Measurements from ENCODE around the gene CHRNA10. TPM values are rescaled to one million over a fixed set of nuclear protein-coding genes. Genes with fewer than 3 reads are reported as not detected.
A peak's percentile ranks its signal among the peaks of the same experiment; 100 is the strongest.

CHRNA10 gene
- total RNA-seq, 1 donor from 2014 or later = 0.26 TPM

DNA sequence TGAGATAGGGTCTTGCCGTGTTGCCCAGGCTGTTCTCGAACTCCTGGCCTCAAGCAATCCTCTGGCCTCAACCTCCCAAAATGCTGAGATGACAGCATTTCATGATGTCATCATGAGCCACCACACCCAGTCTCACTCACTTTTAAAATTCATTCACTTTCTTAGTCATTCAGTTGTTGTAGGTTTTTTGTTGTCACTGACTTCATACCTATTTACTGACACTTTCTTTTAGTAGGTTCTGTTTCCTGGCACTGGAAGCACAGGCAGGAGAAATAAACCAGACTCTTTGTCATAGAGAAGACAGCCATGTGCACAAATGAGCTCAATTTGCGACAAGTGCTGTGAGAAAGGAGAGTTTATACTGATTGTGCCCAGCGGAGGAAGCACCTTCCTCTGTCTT is 39.9 kb downstream of the CHRNA10 start:
- no peak overlapping the region for H3K4me3 ChIP-seq (ENCODE audit: low read depth, low read length)
- no peaks in the 10 kb centered on the region for H3K27me3 ChIP-seq (ENCODE audit: control insufficient read depth, insufficient read depth, low read length)
- FAIRE-seq (no peak), DNase-seq (ENCODE audit: low read depth) (peak; percentile 27)
- no peaks in the 10 kb centered on the region for H3K36me3 ChIP-seq (ENCODE audit: control insufficient read depth, insufficient read depth, low read length)
- TF ChIP-seq, protein P1, sequence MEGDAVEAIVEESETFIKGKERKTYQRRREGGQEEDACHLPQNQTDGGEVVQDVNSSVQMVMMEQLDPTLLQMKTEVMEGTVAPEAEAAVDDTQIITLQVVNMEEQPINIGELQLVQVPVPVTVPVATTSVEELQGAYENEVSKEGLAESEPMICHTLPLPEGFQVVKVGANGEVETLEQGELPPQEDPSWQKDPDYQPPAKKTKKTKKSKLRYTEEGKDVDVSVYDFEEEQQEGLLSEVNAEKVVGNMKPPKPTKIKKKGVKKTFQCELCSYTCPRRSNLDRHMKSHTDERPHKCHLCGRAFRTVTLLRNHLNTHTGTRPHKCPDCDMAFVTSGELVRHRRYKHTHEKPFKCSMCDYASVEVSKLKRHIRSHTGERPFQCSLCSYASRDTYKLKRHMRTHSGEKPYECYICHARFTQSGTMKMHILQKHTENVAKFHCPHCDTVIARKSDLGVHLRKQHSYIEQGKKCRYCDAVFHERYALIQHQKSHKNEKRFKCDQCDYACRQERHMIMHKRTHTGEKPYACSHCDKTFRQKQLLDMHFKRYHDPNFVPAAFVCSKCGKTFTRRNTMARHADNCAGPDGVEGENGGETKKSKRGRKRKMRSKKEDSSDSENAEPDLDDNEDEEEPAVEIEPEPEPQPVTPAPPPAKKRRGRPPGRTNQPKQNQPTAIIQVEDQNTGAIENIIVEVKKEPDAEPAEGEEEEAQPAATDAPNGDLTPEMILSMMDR (IDR thresholded peaks at IDR 0.05; ENCODE audit: insufficient read depth, low read length, severe bottlenecking) = no peak

DNA sequence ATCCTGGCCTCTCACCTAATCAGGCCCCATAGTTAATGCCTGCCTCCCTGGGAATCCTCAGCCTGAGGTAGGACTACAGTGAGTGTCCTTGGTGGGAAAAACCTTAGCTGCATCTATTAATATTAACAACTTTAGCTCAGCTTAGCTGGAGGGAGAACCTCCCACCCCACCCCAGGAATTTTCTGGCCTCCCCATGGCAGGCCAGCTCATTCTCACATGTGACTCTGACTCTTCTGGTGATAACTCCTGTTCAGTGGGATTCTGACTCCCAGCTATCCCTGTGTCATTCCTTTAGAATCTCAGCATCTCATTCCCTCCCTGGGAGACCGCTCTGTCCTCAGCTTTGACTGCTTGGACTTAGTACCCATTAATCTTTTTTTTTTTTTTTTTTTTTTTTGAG is 43.9 kb downstream of the CHRNA10 start:
- FAIRE-seq = no peak
- TF ChIP-seq, protein P1 (IDR thresholded peaks at IDR 0.05; ENCODE audit: insufficient read depth, low read length, severe bottlenecking) = no peak
- H3K36me3 ChIP-seq (ENCODE audit: control insufficient read depth, insufficient read depth, low read length) = no peaks in the 10 kb centered on the region
- no peaks in the 10 kb centered on the region for H3K27me3 ChIP-seq (ENCODE audit: control insufficient read depth, insufficient read depth, low read length)
- no peak overlapping the region for H3K4me3 ChIP-seq (ENCODE audit: low read depth, low read length)
- peak; percentile 33 for DNase-seq (ENCODE audit: low read depth)

DNA sequence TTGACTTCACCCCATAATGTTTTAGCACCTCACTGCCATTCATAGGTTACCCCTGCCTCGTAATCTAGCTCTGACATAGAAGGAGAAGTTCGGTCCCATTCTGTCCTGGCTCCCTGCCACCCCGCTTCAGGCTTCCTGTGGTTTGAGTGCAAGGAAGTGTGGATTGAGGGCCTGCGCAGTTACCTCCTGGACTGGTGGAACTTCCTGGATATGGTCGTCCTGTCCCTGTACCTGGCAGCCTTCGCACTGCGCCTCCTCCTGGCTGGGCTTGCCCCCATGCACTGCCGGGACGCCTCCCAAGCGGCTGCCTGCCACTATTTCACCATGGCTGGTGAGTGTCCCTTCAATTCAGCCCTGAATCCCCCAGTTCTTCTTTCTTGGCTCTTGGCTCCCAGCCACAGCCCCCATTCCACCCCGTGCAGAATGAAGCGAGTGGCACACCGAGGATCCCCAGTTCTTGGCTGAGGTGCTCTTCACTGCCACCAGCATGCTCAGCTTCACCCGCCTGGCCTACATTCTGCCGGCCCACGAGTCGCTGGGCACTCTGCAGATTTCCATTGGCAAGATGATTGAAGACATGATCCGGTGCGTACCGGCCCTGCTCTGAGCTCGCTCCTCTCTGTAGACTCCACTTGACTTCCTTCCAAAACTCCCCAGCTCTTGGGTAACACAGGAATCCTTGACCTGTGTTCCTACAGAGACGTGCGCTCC is 44.8 kb downstream of the CHRNA10 start:
- H3K36me3 ChIP-seq (ENCODE audit: control insufficient read depth, insufficient read depth, low read length) = no peaks in the 10 kb centered on the region
- H3K27me3 ChIP-seq (ENCODE audit: control insufficient read depth, insufficient read depth, low read length) = no peaks in the 10 kb centered on the region
- FAIRE-seq (no peak), DNase-seq (ENCODE audit: low read depth) (no peak)
- no peak overlapping the region for H3K4me3 ChIP-seq (ENCODE audit: low read depth, low read length)
- TF ChIP-seq, protein P1 (IDR thresholded peaks at IDR 0.05; ENCODE audit: insufficient read depth, low read length, severe bottlenecking) = no peak

DNA sequence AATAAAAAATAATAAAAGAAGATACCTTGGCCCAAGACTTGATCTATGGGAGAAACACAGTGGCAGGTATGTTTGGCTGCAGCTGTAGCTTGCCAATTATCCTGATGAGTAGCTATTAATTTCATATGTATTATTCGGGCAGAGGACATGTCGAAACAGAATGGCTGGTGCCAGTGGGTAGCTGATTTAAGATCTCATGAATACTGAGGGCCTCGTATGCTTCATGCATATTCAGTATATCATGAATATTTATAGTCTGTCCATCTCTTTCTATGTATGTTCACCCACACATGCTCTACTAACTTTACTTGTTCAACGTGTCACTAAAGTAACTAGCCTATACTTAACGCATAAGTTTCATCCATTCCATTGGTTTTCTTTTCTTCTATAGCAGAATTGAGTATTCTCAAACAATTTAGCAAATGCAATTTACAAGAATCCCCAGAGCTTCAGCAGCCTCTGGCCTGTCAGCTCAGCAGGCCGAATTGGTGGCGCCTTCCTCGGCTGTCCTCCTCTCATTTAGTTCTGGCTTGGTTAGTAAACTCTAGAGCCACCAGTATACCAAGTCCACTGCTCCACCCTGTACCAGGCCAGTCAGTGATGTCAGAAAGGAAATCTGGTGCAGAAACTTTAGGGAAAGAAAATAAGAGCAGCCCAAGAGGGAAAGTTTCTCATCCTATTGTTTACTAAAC is 47.3 kb downstream of the CHRNA10 start:
- H3K4me3 ChIP-seq (ENCODE audit: low read depth, low read length) = no peak overlapping the region
- FAIRE-seq (no peak), DNase-seq (ENCODE audit: low read depth) (no peak)
- peaks cover 2% of the 10 kb centered on the region for H3K27me3 ChIP-seq (ENCODE audit: control insufficient read depth, insufficient read depth, low read length)
- TF ChIP-seq, protein P1 (IDR thresholded peaks at IDR 0.05; ENCODE audit: insufficient read depth, low read length, severe bottlenecking) = no peak
- H3K36me3 ChIP-seq (ENCODE audit: control insufficient read depth, insufficient read depth, low read length) = no peaks in the 10 kb centered on the region

DNA sequence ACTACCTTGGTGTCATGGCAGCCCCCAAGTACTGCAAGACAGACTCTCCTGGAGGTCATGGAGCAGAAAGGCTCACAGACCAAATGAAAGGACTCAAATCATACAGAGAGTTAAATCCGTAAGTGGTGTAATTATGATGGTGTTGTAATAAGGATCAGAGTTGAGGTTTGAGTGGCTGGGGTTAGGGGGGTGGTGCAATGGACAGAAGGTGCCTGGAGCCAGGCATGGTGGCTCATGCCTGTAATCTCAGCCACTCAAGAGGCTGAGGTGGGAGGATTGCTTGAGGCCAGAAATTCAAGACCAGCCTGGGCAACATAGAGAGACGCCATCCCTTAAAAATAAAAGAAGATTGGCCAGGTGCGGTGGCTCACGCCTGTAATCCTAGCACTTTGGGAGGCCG is 48.1 kb downstream of the CHRNA10 start:
- DNase-seq (ENCODE audit: low read depth) (no peak), FAIRE-seq (no peak)
- H3K36me3 ChIP-seq (ENCODE audit: control insufficient read depth, insufficient read depth, low read length) = no peaks in the 10 kb centered on the region
- H3K4me3 ChIP-seq (ENCODE audit: low read depth, low read length) = no peak overlapping the region
- peaks cover 2% of the 10 kb centered on the region for H3K27me3 ChIP-seq (ENCODE audit: control insufficient read depth, insufficient read depth, low read length)
- TF ChIP-seq, protein P1 (IDR thresholded peaks at IDR 0.05; ENCODE audit: insufficient read depth, low read length, severe bottlenecking) = no peak

All from bronchial epithelial cell (primary cell).